AG04450 (cell line): ENCODE data around the gene C3orf70. TPM values are rescaled to one million over a fixed set of nuclear protein-coding genes. Genes with fewer than 3 reads are reported as not detected.

Source experiments
- CTCF ChIA-PET: fragments of 300-600, 350-600 bp; formaldehyde crosslinking; extraction: SDS; loops from one replicate; lab custom pipeline; 2022; ENCODE audit warnings: antibody characterized with exemption, inconsistent platforms; lab: Charles Lee
- POLR2A ChIA-PET: fragments of 350-600 bp; formaldehyde crosslinking; extraction: SDS; loops from one replicate; lab custom pipeline; 2021; ENCODE audit warnings: antibody characterized with exemption, inconsistent platforms; lab: Yijun Ruan, JAX
- DNase-seq: peaks from one replicate; pipeline ENCODE4 v3.0.0-alpha.2; 2011; ENCODE audit warnings: low read depth, low spot score
- H3K27ac ChIP-seq: one replicate; pipeline ENCODE4 v1.5.1; 2012; ENCODE audit warnings: low read depth, low read length, control low read depth
- H3K27me3 ChIP-seq: one replicate; pipeline ENCODE4 v1.6.0; 2012; ENCODE audit warnings: low read length; ENCODE audit not compliant: control insufficient read depth, insufficient read depth
- H3K4me3 ChIP-seq: 2 replicates; pipeline ENCODE4 v1.5.1; 2011; ENCODE audit warnings: mild to moderate bottlenecking, low read depth, low read length, control low read depth
- H3K9me3 ChIP-seq: 2 replicates; pipeline ENCODE4 v1.5.1; 2012; ENCODE audit warnings: low read length; ENCODE audit not compliant: control insufficient read depth, insufficient read depth
- CTCF ChIP-seq: IDR thresholded peaks from 2 replicates; pipeline ENCODE4 v1.5.1; 2011; ENCODE audit warnings: low read depth, low read length, control low read depth, inconsistent platforms
- polyA plus RNA-seq: library from polyadenylated mRNA; depleted of rRNA; stranded (reverse); fragments of >200 nt; gene quantifications from 2 replicates; pipeline ENCODE4 v1.2.3, GENCODE V29; 2011

C3orf70 gene
- polyA plus RNA-seq, 1 experiment = 0.89 TPM

GRCh38 chr3:185051801-185052200 is 101.1 kb downstream of the C3orf70 start:
- no peak for DNase-seq
- CTCF ChIA-PET = no interaction called here
- POLR2A ChIA-PET = no interaction called here
- no peaks in the 10 kb centered on the region for H3K27me3 ChIP-seq
- no peak overlapping the region for H3K27ac ChIP-seq
- TF ChIP-seq CTCF = no peak
- no peaks in the 10 kb centered on the region for H3K9me3 ChIP-seq
- no peak overlapping the region for H3K4me3 ChIP-seq

- Histone ChIP-seq H3K27me3 (no peaks in the 10 kb centered on the region), H3K4me3 (no peak overlapping the region), H3K27ac (no peak overlapping the region), H3K9me3 (no peaks in the 10 kb centered on the region)
- no peak for DNase-seq
- POLR2A ChIA-PET = no interaction called here
- CTCF ChIA-PET = no interaction called here
- TF ChIP-seq CTCF = no peak
These were observed 103.2 kb downstream of the C3orf70 start for GRCh38 chr3:185049710-185050109.

- no peak overlapping the region for H3K4me3 ChIP-seq
- TF ChIP-seq CTCF = no peak
- H3K27me3 ChIP-seq = no peaks in the 10 kb centered on the region
- ChIA-PET CTCF (no interaction called here), POLR2A (no interaction called here)
- H3K9me3 ChIP-seq = no peaks in the 10 kb centered on the region
- no peak for DNase-seq
- no peak overlapping the region for H3K27ac ChIP-seq
These were observed 106.3 kb downstream of the C3orf70 start for GRCh38 chr3:185046603-185047002.

- no peak for TF ChIP-seq CTCF
- Histone ChIP-seq H3K4me3 (no peak overlapping the region), H3K9me3 (no peaks in the 10 kb centered on the region), H3K27me3 (no peaks in the 10 kb centered on the region), H3K27ac (no peak overlapping the region)
- POLR2A ChIA-PET = no interaction called here
- CTCF ChIA-PET = no interaction called here
- DNase-seq = no peak
These were observed 106.7 kb downstream of the C3orf70 start for GRCh38 chr3:185046164-185046515.

GRCh38 chr3:185042312-185043050 is 110.4 kb downstream of the C3orf70 start:
- DNase-seq = no peak
- no peaks in the 10 kb centered on the region for H3K9me3 ChIP-seq
- TF ChIP-seq CTCF = no peak
- no peak overlapping the region for H3K4me3 ChIP-seq
- H3K27me3 ChIP-seq = no peaks in the 10 kb centered on the region
- ChIA-PET CTCF (no interaction called here), POLR2A (no interaction called here)
- no peak overlapping the region for H3K27ac ChIP-seq
